NCI-H82 treated with DMSO at 0.1 percent for 48 hours (cell line): Measurements from ENCODE around the gene C15orf39.
"Not testable (repeated sequence)": the region's sequence is repeated elsewhere in the genome, so short reads cannot be mapped to it uniquely, and the experiment has no call there.

ENCODE experiments used
- DNase-seq: peaks from one replicate; lab custom pipeline; 2025; ENCODE audit not compliant: unreplicated experiment; lab: John Stamatoyannopoulos, UW

Gene C15orf39

GRCh38 chr15:75211436-75212199 is 9.9 kb downstream of the C15orf39 start:
- no peak for DNase-seq

- no peak for DNase-seq
Observed at GRCh38 chr15:75212200-75212858, 10.6 kb downstream of the C15orf39 start.

GRCh38 chr15:75213212-75213767 is 11.6 kb downstream of the C15orf39 start:
- DNase-seq, result no peak

- no peak for DNase-seq
Observed at GRCh38 chr15:75213768-75214221, 12.1 kb downstream of the C15orf39 start.

- no peak for DNase-seq
Observed at GRCh38 chr15:75214293-75215096, 12.8 kb downstream of the C15orf39 start.

GRCh38 chr15:75215107-75216004 is 13.7 kb downstream of the C15orf39 start:
- DNase-seq, result no peak

- no peak for DNase-seq
Observed at GRCh38 chr15:75217012-75217411, 15.3 kb downstream of the C15orf39 start.

GRCh38 chr15:75217574-75217973 is 15.9 kb downstream of the C15orf39 start:
- not testable (repeated sequence) for DNase-seq

- DNase-seq, result not testable (repeated sequence)
Observed at GRCh38 chr15:75219507-75219929, 17.8 kb downstream of the C15orf39 start.

- no peak for DNase-seq
Observed at GRCh38 chr15:75223688-75224087, 22.0 kb downstream of the C15orf39 start.

- DNase-seq, result no peak
Observed at GRCh38 chr15:75224281-75224680, 22.6 kb downstream of the C15orf39 start.

- DNase-seq, result not testable (repeated sequence)
Observed at GRCh38 chr15:75225102-75225836, 23.6 kb downstream of the C15orf39 start.

GRCh38 chr15:75225951-75226732 is 24.5 kb downstream of the C15orf39 start:
- no peak for DNase-seq

GRCh38 chr15:75227112-75227511 is 25.4 kb downstream of the C15orf39 start:
- not testable (repeated sequence) for DNase-seq

- DNase-seq, result no peak
Observed at GRCh38 chr15:75227663-75228280, 26.1 kb downstream of the C15orf39 start.

GRCh38 chr15:75228787-75229186 is 27.1 kb downstream of the C15orf39 start:
- DNase-seq, result no peak

- no peak for DNase-seq
Observed at GRCh38 chr15:75229191-75230015, 27.7 kb downstream of the C15orf39 start.

- DNase-seq, result no peak
Observed at GRCh38 chr15:75230016-75230343, 28.3 kb downstream of the C15orf39 start.
